ENCODE results near the gene PRG2.
"Not testable (repeated sequence)": the region's sequence is repeated elsewhere in the genome, so short reads cannot be mapped to it uniquely, and the experiment has no call there.

Gene PRG2

GRCh38 chr11:57418131-57418530 lies 27.7 kb upstream of the PRG2 start:
- DNase-seq, result no peak

- no peak for DNase-seq
Measured at GRCh38 chr11:57417056-57417455, 26.6 kb upstream of the PRG2 start.

GRCh38 chr11:57416436-57416835 lies 26.0 kb upstream of the PRG2 start:
- no peak for DNase-seq

GRCh38 chr11:57414612-57415212 lies 24.3 kb upstream of the PRG2 start:
- DNase-seq, result no peak

- DNase-seq, result no peak
Measured at GRCh38 chr11:57413681-57414080, 23.2 kb upstream of the PRG2 start.

GRCh38 chr11:57410287-57410686 lies 19.8 kb upstream of the PRG2 start:
- DNase-seq, result no peak

- no peak for DNase-seq
Measured at GRCh38 chr11:57409321-57410100, 19.1 kb upstream of the PRG2 start.

GRCh38 chr11:57408771-57409170 lies 18.3 kb upstream of the PRG2 start:
- DNase-seq, result no peak

- DNase-seq, result no peak
Measured at GRCh38 chr11:57407941-57408475, 17.6 kb upstream of the PRG2 start.

- DNase-seq, result no peak
Measured at GRCh38 chr11:57407010-57407920, 16.8 kb upstream of the PRG2 start.

GRCh38 chr11:57406337-57406904 lies 16.0 kb upstream of the PRG2 start:
- no peak for DNase-seq

GRCh38 chr11:57405271-57405860 lies 14.9 kb upstream of the PRG2 start:
- DNase-seq, result no peak

GRCh38 chr11:57403802-57404147 lies 13.3 kb upstream of the PRG2 start:
- DNase-seq, result no peak

- DNase-seq, result not testable (repeated sequence)
Measured at GRCh38 chr11:57403003-57403801, 12.8 kb upstream of the PRG2 start.

- no peak for DNase-seq
Measured at GRCh38 chr11:57402188-57403002, 11.9 kb upstream of the PRG2 start.

- DNase-seq, result no peak
Measured at GRCh38 chr11:57399972-57400578, 9.6 kb upstream of the PRG2 start.

GRCh38 chr11:57399221-57399620 lies 8.8 kb upstream of the PRG2 start:
- no peak for DNase-seq

GRCh38 chr11:57397394-57397990 lies 7.0 kb upstream of the PRG2 start:
- DNase-seq, result no peak

- no peak for DNase-seq
Measured at GRCh38 chr11:57396744-57397143, 6.3 kb upstream of the PRG2 start.
